Stimulated activated CD8-positive, alpha-beta memory T cell treated with anti-CD3 and anti-CD28 coated beads, Interleukin-12 subunit alpha, Interleukin-12 subunit beta, amount 100 ng/mL, for 1 hour (primary cell): Measurements from ENCODE around the gene ABI2.

Experiments used
- DNase-seq: peaks from one replicate; pipeline ENCODE4 v3.0.0-alpha.2; 2020; ENCODE audit warnings: low read depth

Gene ABI2

DNA sequence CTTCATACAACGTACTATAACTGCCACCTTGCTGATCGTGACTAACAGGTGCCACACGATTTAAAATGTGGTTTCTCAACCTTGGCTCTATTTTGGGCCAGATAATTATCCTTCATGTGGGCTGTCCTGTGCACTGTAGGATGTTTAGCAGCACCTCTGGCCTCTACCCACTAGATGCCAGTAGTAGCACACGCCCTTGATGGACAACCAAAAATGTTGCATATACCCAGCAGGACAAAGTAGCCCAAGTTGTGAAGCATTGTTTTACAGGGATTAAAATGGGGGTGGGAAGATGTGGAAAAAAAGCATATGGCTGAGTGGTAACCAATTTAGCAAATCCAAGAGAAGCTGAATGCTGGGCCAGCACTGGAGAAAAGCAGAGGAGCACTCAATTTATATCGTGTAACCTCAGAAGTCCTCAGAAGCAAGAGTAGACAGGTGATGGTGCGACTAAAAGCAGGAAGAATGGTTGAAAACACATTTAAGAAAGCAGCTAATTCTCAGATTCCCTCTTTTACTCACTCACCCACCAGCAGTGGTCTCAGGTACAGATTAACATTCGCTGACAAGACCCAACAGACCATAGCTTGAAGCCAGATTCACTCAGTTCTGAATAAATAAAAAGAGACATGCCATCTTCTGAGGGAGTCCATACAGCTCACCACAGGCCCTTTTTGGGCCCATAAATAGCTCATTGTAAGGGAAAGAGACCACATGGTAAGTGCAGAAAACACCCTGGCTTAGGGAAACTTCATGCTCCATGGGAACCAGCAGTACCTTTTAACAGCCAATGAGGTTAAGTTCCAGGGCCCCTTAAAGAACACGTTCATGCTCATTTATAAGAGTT lies 156.3 kb downstream of the ABI2 start:
- DNase-seq: peak; percentile 20

DNA sequence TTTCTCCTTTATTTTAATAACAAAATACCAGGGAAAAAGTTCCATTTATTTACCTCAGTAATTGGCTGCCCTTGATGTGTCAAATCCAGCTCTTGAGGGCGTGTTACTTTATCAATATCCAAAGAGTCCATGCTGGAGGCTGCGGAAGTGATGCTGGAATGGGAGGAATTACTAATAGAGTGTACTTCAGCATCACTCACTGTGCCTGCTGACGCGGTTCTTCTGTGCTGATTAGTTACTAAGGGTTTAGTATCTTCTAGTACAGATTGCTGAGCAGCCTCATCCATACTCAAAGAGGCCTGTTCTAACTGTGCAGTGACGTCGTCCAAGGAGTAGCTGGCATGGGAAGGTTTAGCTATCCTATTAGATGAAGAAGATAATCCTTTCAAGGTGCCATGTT lies 161.3 kb downstream of the ABI2 start:
- no peak for DNase-seq

DNA sequence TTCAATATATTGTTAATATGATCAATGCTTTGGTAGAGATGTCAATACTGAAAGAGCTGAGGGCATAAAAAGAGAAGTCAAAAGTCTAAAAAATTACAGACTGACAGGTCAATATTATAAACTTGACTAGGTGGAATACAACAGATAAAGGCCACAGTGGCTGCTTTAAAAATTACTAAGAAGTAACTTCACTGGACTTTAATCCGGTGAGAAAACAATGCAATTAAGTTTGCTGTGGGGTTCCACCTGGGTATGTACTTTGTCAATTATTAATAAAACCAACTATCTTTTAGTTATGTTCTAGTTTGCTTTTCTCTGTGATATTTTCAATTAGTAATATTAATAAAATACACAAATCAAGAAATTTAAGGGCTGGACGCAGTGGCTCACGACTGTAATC lies 162.2 kb downstream of the ABI2 start:
- no peak for DNase-seq

DNA sequence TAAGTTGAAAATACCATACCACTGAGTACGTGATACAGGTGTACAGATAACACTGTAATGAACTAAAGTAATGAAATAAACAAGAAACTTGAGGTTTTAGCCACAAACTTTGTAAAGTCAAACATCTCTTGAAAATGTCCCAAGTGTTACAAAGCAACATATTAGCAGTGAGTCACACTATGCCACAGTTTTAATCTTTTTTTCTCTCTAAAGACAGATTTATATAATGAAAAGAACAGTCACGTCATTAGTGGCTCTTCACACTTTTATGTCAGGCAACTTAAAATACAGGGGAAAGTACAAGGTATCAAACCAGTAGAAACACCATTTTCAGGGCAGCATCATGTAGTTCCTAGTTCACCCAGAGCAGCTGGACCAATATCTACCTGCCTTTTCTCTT lies 164.8 kb downstream of the ABI2 start:
- DNase-seq: no peak
